ENCODE data around the gene KLF17. TPM values are rescaled to one million over a fixed set of nuclear protein-coding genes. Genes with fewer than 3 reads are reported as not detected.

The KLF17 gene
- total and polyA plus RNA-seq, 2 donors: 0.95 to 1.3 TPM

DNA sequence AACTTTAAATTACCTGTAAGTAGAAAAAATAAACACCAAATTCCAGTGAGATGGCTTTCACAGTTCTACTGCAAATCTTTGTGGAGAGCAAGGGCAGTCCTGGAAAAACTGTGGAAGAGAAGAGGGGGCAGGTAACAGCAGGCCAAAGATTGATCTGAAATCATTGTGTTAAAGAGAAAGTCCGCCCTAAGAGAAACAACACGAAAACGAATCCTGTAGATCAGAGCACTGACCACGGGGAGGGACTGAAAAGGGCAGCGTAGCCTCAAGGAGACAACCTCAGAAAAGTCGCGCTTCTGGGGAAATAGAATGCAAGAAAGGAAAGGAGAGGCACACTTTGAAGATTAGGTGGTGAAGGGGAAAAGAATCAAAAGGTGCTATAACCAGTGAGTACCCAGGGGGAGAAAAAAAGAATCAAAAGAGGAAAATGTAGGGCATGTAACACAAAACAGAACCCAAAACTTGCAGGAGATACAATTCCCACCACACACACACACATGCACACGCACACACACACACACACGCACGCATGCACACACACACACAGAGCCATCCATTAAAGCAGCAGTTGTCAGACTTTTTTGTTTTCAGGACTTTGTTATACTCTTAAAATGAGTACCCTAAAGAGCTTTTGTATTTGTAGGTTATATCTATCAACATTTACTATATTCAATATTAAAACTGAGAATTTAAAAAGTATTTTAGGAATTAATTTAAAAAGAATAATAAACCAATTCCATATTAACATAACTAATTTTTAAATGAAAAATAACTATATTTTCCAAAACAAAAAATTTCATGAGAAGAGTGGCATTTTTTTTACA lies 28.0 kb upstream of the KLF17 start:
- no peak overlapping the region for H3K4me3 ChIP-seq (ENCODE audit: low read depth, low read length)
- no peak overlapping the region for H3K27ac ChIP-seq (ENCODE audit: low read depth)
- DNase-seq (ENCODE audit: extremely low spot score): no peak
- no peaks in the 10 kb centered on the region for H3K4me1 ChIP-seq (ENCODE audit: insufficient read depth)
- H3K36me3 ChIP-seq (ENCODE audit: insufficient read depth): no peaks in the 10 kb centered on the region
- 74% methylated on average over 10 of the region's 10 CpGs for WGBS

DNA sequence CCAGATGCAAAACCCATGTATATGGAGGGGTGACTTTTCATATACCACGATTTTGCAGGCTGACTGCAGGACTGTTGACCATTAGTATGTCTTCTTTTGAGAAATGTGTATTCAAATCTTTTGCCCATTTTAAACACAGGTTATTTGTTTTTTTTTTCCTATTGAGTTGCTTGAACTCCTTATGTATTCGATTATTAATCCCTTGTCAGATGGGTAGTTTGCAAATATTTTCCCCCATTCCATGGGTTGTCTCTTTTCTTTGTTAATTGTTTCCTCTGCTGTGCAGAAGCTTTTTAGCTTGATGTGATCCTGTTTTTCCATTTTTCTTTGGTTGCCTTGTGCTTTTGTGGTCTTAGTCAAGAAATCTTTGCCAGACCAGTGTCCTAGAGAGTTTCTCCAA lies 24.6 kb upstream of the KLF17 start:
- Histone ChIP-seq H3K36me3 (ENCODE audit: insufficient read depth) (no peaks in the 10 kb centered on the region), H3K27ac (ENCODE audit: low read depth) (no peak overlapping the region), H3K4me3 (ENCODE audit: low read depth, low read length) (no peak overlapping the region), H3K4me1 (ENCODE audit: insufficient read depth) (no peaks in the 10 kb centered on the region)
- WGBS: 89% methylated on average over 2 of the region's 2 CpGs
- no peak for DNase-seq (ENCODE audit: extremely low spot score)

DNA sequence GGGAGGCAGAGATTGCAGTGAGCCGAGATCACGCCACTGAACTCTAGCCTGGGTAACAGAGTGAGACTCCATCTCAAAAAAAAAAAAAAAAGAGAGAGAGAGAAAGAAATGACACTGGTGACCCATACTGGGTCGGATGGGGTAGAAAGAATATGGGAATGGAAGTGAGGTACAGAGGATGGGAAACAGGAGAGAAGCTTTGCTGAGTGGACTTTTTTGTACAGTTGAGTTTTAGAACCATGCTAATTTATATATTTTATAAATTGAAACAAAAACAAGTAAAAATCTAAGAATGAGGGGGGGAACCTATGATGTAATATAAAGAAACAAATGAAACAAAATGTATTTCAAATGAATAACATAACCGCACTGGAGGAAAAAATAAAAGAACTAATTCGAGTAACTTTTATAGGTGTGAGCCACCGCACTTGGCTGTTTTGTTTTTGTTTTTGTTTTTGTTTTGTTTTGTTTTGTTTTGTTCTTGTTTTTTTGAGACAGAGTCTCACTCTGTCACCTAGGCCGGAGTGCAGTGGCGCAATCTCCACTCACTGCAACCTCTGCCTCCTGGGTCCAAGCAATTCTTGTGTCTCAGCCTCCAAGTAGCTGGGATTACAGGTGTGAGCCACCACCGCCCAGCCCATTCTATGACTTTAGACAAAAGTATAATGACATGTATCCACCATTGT lies 18.3 kb upstream of the KLF17 start:
- 93% methylated on average over 9 of the region's 9 CpGs for WGBS
- no peak for DNase-seq (ENCODE audit: extremely low spot score)
- H3K4me3 ChIP-seq (ENCODE audit: low read depth, low read length): no peak overlapping the region

DNA sequence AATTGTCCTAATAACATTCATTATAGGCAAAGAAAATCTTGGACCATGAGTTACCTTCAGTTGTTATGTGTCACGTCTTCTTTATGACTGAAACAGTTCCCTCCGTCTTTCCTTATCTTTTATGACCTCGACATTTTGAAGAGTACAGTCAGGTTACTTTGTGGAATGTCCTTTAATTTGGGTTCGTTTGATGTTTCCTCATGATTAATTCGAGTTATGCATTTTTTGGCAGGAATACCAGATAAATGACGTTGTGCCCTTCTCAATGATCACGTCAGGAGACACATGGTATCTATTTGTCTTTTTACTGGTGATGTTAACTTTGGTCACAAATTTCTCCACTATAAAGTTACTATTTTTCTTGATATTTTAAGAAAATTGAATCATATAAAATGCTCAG lies 17.3 kb upstream of the KLF17 start:
- Histone ChIP-seq H3K27ac (ENCODE audit: low read depth) (no peak overlapping the region), H3K36me3 (ENCODE audit: insufficient read depth) (no peaks in the 10 kb centered on the region), H3K4me1 (ENCODE audit: insufficient read depth) (no peaks in the 10 kb centered on the region), H3K4me3 (ENCODE audit: low read depth, low read length) (no peak overlapping the region)
- no peak for DNase-seq (ENCODE audit: extremely low spot score)
- WGBS: 66% methylated on average over 7 of the region's 7 CpGs

More for the DNA sequence above, 18.3 kb upstream of the KLF17 start:
- Histone ChIP-seq H3K27ac (ENCODE audit: low read depth) (no peak overlapping the region), H3K36me3 (ENCODE audit: insufficient read depth) (no peaks in the 10 kb centered on the region), H3K4me1 (ENCODE audit: insufficient read depth) (no peaks in the 10 kb centered on the region)

DNA sequence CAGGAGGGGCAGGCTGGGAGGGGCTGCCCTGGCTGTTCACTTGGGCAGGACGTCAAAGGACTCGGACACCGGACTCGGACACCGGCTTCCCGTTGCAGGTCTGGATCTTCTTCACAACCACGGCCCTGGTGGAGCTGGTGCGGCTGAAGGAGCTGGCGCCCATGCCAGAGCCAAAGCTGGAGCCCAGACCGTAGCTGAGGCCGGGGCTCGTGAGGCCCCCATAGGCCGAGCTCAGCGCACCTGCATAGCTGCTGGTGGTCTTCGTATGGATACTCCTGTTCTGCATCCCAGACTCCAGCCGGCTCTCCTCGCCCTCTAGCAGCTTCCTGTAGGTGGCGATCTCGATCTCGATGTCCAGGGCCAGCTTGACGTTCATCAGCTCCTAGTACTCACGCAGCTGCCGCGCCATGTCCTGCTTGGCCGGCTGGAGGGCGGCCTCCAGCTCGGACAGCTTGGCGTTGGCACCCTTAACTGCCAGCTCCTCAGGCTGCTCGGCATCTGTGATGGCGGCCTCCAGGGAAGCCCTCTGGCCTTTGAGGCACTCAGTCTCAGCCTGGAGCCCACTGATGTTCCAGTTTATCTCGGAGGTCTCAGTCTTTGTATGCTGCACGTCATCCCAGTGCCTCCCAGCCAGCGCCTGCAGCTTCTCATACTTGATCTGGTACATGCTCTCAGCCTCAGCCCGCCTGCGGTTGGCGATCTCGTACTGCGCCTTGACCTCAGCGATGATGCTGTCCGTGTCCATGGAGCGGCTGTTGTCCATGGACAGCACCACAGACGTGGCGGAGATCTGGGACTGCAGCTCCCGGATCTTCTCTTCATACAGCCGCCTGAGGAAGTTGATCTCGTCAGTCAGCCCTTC lies 15.1 kb upstream of the KLF17 start:
- no peak overlapping the region for H3K27ac ChIP-seq (ENCODE audit: low read depth)
- no peak overlapping the region for H3K4me3 ChIP-seq (ENCODE audit: low read depth, low read length)
- no peaks in the 10 kb centered on the region for H3K4me1 ChIP-seq (ENCODE audit: insufficient read depth)
- no peak for DNase-seq (ENCODE audit: extremely low spot score)
- WGBS: 67% methylated on average over 46 of the region's 46 CpGs
- H3K36me3 ChIP-seq (ENCODE audit: insufficient read depth): no peaks in the 10 kb centered on the region

DNA sequence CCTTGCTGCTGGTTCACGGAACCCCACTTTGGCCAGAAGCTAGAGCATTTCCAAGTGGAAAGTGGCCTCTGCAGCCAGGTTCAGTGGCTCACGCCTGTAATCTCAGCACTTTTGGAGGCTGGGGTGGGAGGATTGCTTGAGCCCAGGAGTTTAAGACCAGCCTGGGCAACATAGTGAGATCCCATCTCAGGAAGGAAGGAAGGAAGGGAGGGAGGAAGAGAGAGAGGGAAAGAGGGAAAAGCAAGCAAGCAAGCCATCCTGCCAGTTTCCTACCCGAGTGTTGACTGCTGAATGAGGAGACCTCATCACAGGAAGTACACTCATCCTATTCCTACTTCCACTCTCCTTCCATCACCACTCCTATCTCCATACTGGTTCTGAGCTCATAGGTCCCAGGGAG lies 12.8 kb upstream of the KLF17 start:
- H3K36me3 ChIP-seq (ENCODE audit: insufficient read depth): no peaks in the 10 kb centered on the region
- H3K4me1 ChIP-seq (ENCODE audit: insufficient read depth): no peaks in the 10 kb centered on the region
- WGBS: 88% methylated on average over 3 of the region's 3 CpGs
- no peak for DNase-seq (ENCODE audit: extremely low spot score)
- no peak overlapping the region for H3K4me3 ChIP-seq (ENCODE audit: low read depth, low read length)
- H3K27ac ChIP-seq (ENCODE audit: low read depth): no peak overlapping the region

DNA sequence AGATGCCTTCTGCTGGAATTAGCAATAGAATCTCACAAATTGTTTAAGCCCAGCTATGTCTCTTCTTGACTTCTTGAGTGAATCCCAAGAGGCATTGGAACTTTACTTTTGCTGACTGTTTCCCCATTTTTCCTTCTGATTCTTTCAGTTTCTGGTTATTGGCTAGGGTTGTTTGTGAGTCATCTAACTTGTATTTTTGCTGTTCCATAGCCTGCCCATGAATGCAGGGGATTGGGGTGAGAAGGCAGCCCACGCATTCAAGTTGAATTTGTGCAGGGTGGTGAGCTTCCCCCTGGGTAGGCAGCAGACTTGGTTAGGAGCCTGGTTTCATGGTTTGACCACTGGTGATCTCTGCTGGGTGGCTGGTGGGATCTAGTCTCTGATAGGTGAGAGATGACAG lies 10.4 kb upstream of the KLF17 start:
- Histone ChIP-seq H3K4me1 (ENCODE audit: insufficient read depth) (no peaks in the 10 kb centered on the region), H3K27ac (ENCODE audit: low read depth) (no peak overlapping the region), H3K36me3 (ENCODE audit: insufficient read depth) (no peaks in the 10 kb centered on the region), H3K4me3 (ENCODE audit: low read depth, low read length) (no peak overlapping the region)
- DNase-seq (ENCODE audit: extremely low spot score): no peak
- WGBS: 72% methylated on average over 1 of the region's 1 CpG

DNA sequence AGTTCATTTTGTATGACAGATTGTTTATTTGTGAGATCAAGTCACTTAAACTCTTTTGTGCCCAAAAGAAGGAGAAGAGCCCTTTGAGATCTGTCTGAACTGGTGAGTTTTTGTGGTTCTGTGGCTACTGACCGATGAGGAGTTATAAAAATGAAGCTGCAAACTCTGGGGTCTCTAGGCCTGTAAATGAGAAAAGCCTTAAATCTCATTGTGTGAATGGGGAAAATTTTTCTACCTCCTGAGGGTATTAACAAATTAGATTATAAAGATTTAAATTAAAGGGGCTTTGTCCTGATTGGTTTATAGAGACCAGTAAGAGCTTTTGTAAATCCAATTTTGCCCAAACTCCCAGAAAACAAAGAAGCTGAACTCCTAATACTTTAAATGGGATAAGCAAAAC lies 9.7 kb upstream of the KLF17 start:
- no peak for DNase-seq (ENCODE audit: extremely low spot score)
- WGBS: 95% methylated on average over 1 of the region's 1 CpG
- Histone ChIP-seq H3K27ac (ENCODE audit: low read depth) (no peak overlapping the region), H3K4me1 (ENCODE audit: insufficient read depth) (no peaks in the 10 kb centered on the region), H3K4me3 (ENCODE audit: low read depth, low read length) (no peak overlapping the region), H3K36me3 (ENCODE audit: insufficient read depth) (no peaks in the 10 kb centered on the region)

DNA sequence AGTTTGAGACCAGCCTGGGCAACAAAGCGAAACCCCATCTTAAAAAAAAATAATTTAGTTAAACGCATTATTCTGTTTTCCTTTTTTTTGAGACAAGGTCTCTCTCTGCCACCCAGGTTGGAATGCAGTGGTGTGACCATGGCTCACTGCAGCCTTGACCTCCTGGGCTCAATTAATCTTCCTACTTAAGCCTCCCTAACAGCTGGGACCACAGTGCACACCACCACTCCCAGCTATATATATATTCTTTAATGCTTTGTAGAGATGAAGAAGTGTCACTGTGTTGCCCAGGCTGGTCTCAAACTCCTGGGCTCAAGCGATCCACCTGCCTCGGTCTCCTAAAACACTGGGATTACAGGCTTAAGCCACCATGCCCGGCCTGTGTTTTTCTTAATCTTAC lies 7.7 kb upstream of the KLF17 start:
- no peak for DNase-seq (ENCODE audit: extremely low spot score)
- Histone ChIP-seq H3K4me3 (ENCODE audit: low read depth, low read length) (no peak overlapping the region), H3K27ac (ENCODE audit: low read depth) (no peak overlapping the region), H3K4me1 (ENCODE audit: insufficient read depth) (no peaks in the 10 kb centered on the region), H3K36me3 (ENCODE audit: insufficient read depth) (no peaks in the 10 kb centered on the region)
- WGBS: 85% methylated on average over 5 of the region's 5 CpGs

DNA sequence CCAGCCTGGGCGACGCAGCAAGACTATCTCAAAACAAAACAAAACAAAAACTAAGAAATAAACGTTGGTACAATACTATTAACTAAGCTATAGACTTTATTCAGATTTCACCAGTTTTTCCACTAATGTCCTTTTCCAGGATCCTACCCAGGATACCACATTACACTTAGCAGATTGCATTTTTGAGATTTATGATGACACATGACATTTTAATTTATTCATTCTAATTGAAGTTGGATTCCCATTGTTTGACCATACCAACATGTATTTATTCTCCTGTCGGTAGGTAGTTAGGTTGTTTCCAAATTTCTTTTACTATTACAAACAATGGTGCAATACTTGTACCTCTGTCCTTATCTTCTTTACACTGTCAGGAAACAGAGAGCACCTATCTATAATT lies 6.8 kb upstream of the KLF17 start:
- Histone ChIP-seq H3K36me3 (ENCODE audit: insufficient read depth) (no peaks in the 10 kb centered on the region), H3K27ac (ENCODE audit: low read depth) (no peak overlapping the region), H3K4me3 (ENCODE audit: low read depth, low read length) (no peak overlapping the region), H3K4me1 (ENCODE audit: insufficient read depth) (no peaks in the 10 kb centered on the region)
- DNase-seq (ENCODE audit: extremely low spot score): no peak
- 87% methylated on average over 4 of the region's 4 CpGs for WGBS

DNA sequence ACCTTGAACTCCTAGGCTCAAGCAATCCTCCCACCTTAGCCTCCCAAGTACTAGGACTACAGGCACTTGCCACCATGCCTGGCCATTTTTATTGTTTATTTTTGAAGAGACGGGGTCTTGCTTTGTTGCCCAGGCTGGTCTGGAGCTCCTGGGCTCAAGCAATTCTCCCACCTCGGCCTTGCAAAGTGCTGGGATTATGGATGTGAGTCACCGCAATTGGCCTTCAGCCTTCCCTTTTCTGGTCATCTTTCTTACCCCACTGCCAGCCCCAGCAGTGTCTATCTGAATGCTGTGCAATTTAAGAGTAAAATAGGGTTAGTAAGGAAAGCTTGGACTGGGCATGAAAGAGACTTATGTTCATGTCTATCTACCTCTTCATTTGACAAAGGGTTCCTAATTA lies 6.1 kb upstream of the KLF17 start:
- Histone ChIP-seq H3K36me3 (ENCODE audit: insufficient read depth) (no peaks in the 10 kb centered on the region), H3K27ac (ENCODE audit: low read depth) (no peak overlapping the region), H3K4me1 (ENCODE audit: insufficient read depth) (no peaks in the 10 kb centered on the region), H3K4me3 (ENCODE audit: low read depth, low read length) (no peak overlapping the region)
- no peak for DNase-seq (ENCODE audit: extremely low spot score)
- 60% methylated on average over 3 of the region's 3 CpGs for WGBS

DNA sequence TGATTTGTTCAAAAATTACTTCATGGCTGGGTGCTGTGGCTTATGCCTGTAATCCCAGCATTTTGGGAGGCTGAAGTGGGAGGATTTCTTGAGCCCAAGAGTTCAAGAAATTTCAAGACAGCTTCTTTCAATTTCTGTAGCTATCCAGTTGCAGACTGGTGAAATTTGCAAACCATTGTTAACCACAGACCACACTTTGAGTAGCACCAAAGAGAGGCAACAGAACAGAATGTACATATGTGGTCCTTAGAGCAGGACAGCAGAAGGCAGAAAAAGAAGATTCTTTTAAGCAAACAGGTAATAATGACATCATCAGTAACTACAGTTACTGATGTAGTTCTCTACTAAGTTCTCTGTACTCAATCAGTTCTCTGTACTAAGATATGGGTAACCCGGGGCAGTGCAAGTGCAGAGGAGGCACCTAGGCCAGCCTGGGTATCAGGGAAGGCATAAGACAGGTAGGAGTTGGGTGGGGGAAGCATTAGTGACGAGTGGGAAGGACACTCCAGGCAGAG lies 5.5 kb upstream of the KLF17 start:
- 77% methylated on average over 2 of the region's 2 CpGs for WGBS
- Histone ChIP-seq H3K4me1 (ENCODE audit: insufficient read depth) (no peaks in the 10 kb centered on the region), H3K36me3 (ENCODE audit: insufficient read depth) (no peaks in the 10 kb centered on the region), H3K4me3 (ENCODE audit: low read depth, low read length) (no peak overlapping the region), H3K27ac (ENCODE audit: low read depth) (no peak overlapping the region)
- no peak for DNase-seq (ENCODE audit: extremely low spot score)

DNA sequence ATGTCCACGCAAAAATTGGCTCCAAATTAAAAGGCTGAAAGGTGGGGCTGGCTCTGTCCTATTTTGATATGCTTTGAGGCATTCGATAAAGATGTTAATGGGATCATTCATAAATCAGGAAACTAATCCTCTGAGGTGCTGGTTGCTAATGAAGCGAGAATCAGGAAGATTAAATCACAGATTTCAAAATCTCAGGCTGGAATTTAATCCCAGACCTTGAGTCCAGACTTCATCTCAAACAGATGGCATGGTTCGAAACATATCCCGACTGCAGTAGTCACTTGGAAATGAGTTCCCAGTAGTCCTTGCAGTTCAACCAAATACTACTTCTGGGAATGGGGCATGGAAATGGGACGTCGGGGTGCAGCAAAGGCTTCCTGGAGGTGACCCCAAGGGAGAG lies 4.5 kb upstream of the KLF17 start:
- Histone ChIP-seq H3K36me3 (ENCODE audit: insufficient read depth) (no peaks in the 10 kb centered on the region), H3K4me1 (ENCODE audit: insufficient read depth) (no peaks in the 10 kb centered on the region), H3K27ac (ENCODE audit: low read depth) (no peak overlapping the region), H3K4me3 (ENCODE audit: low read depth, low read length) (no peak overlapping the region)
- DNase-seq (ENCODE audit: extremely low spot score): no peak
- WGBS: 83% methylated on average over 7 of the region's 7 CpGs

Measured in urinary bladder (tissue), 4 donors.